GOT3 (cell line): ENCODE results near the gene ST8SIA2.
"Not testable (repeated sequence)": the region's sequence is repeated elsewhere in the genome, so short reads cannot be mapped to it uniquely, and the experiment has no call there.

ENCODE experiments used
- DNase-seq: peaks from one replicate; lab custom pipeline; 2025; ENCODE audit warnings: mixed read lengths; lab: John Stamatoyannopoulos, UW

ST8SIA2 gene

DNA sequence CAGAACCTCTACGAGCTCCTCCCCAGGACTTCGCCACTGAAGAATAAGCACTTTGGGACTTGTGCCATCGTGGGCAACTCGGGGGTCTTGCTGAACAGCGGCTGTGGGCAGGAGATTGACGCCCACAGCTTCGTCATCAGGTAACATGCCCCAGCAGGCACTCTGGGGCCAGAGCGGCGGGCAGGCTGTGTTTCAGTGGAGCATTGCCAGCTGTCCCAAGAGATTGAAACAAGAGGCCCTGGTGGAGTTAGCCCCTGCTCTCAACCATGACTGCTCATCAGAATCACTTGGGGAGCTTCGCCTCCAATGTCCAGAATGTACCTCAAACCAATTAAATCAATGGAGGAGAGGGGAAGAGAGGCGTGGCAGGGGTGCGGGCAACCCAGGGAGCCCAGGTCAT lies 44.8 kb downstream of the ST8SIA2 start:
- no peak for DNase-seq

DNA sequence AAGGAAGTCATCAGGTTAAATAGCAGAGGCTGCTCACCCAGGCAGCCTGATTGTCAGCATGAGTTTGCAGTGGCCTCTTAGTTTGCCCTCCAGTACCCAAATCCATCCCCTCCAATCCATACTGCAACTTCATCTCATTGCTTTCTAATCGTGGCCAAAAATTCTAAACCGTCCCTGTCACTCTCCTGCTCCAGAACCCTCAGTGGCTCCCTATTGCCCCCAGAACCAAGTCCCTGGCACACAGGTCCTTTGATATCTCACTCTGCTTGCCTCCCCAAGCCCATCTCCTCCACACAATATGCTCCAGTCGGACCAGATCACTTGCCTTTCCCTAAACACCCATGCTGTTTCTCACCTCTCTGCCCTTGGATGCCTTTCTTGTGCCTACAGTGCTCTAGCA lies 49.7 kb downstream of the ST8SIA2 start:
- DNase-seq: no peak

DNA sequence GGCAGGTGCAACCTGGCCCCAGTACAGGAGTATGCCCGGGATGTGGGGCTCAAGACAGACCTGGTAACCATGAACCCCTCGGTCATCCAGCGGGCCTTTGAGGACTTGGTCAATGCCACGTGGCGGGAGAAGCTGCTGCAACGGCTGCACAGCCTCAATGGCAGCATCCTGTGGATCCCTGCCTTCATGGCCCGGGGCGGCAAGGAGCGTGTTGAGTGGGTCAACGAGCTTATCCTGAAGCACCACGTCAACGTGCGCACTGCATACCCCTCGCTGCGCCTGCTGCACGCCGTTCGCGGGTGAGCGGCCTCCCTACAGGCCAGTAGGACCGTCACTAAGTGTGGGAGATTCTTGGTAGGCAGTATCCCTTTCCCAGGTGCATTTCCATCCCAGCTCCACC lies 51.0 kb downstream of the ST8SIA2 start:
- DNase-seq: no peak

DNA sequence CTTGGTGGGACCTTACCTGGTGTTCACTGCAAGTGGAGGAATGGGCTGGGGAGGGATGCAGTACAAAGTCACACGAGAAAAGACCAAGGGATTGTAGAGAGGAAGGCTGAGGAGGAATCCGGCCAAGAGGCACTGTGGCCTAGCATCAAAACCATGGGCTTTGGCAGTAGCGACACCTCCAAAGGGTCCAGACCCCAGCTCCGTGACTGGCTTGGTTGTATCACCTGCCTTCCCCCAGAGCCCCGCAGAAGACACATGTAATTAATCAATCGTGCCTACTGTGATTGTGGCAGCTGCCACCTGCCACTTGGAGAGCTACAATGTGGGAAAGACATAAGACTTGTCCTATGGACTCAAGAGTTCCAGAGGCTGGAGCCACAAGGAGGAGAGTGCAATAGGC lies 54.7 kb downstream of the ST8SIA2 start:
- no peak for DNase-seq

DNA sequence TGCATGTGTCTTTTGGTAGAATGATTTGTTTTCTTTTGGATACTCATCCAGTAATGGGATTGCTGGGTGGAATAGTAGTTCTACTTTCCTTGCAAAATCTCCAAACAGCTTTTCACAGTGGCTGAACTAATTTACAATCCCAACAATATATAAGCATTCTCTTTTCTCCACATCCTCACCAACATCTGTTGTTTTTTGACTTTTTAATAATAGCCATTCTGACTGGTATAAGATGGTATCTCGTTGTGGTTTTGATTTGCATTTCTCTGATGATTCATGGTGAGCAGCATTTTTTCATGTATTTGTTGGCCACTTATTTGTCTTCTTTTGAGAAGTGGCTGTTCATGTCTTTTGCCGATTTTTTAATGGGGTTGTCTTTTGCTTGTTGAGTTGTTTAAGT lies 55.8 kb downstream of the ST8SIA2 start:
- no peak for DNase-seq

DNA sequence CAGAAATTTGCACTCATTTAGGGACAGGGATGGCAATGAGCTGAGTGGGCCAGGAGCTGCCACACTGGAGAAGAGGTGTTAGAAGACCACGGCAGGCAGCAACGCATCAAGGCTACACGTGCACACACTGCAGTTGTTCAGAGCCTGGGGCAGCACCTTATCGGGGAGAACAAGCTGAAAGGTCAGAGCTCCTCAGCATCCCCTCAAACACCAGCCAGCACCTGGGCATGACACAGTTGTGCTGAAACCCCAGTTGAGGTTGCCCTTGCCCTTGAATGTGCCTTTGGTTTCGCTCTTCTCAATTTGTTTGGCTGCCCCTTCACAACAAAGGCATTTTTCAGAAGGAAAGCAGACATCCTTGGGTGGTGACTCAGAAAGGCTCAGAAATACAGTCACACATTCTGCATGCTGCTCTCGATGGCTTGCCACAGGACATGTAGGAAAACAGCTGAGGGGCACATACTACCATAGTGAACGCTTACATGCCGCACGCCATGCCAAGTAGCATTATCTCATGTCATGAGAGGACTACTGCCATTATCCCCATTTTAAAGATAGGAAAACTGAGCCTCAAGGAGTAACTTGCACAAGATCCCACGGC lies 57.6 kb downstream of the ST8SIA2 start:
- no peak for DNase-seq

DNA sequence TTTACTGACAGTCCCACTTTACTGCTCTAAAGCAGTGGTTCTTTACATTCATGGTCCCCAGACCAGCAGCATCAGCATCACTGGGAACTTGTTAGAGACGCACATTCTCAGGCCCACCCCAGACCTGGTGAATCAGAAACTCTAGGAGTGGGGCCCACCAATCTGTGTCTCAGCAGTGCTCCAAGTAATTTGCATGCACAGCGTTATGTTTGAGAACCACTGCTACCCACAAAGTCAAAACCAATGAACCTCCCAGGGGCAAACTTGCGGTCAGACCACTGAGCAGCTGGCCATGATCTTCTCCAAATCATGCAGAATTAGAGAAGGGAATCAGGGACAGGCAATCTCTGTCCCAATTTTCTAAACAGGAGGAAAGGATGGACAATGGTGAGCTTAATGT lies 58.5 kb downstream of the ST8SIA2 start:
- DNase-seq: no peak

DNA sequence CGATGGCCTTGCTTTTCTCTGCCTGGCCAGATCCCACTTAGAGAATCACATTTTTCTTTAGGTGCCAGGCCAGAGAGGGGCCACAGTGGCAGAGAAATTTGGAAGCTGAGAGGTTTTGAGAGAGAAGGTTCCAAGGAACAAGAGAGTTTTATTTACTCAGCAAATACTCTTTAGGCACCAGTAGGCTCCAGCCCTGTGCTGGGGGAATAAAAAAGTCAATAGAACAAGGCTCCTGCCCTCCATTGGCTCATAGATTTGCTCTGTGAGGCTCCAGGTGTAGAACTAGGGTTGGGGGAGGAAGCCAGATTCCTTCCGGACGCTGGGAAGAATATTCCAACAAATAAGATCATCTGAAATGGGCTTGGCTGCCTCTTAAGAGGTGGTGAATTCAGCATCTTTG lies 59.9 kb downstream of the ST8SIA2 start:
- no peak for DNase-seq

DNA sequence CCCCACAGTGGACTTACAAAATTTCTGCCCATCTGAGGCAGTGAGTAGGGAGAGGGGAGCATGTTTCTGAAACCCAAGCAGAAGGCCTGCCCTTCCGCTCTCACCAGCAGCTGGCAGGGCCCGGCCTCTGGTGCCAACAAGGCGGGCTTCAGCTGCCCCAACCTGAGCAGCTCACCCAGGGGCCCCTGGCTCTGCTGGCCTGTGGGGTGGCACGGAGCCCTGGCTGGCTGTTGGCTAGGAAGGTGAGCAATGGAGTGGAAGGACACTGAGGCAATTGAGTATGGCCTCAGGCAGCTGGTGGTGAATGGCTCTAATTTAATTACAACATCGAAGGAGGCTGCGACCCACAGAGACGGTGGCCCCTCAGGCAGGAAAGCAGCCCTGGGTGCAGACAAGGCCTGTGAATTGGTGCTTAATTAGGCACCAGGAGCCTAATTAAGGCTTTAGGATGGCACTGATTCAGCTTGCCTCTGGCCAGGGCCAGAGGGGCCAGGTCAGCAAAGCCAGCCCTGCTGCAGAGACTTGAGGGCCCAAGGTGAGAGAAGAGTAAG lies 60.9 kb downstream of the ST8SIA2 start:
- DNase-seq: no peak

DNA sequence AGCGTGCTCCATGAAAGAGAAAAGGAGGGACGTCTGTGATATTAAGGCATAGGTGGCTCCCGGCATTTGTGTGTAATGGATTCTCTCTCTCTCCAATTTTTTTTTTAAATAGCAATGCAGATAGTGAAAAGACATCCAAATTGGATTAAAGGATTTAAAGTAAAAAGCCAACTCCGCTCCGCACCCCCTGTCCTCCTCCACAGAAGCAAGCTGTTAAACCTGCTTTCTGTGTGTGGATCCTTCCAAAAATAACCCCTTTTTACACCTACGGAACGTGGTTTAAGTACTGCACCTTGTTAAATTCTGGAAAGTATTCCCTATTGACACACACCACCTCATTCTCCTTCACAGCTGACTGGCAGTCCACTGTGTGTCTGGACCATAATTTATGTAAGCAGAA lies 61.6 kb downstream of the ST8SIA2 start:
- DNase-seq: no peak

DNA sequence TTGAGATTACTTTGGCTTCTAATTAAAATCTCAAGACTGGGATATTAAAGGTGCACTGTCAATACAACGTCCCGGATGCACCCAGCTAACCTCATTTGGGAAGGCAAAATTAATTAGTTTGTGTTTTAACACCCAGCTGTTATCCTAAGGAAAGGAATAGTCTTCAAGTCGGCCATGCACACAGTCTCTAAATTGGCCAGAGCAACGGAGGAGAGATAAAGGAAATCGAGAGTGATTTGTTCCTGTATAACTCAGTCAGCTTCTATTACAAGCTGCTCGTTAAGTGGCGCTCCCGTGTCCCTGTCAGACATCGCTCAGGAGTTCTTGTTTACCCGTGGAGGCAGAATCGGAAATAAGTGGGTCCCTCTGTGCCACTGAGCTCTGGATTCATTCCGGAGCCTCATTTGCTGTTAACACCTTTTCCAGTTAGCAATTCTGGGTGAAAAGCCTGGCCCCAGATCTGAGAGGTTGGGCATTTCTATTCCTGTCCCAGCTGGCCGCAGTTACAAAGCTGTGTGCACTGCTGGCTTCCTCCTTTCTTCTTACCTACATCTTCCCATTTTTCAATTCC lies 63.9 kb downstream of the ST8SIA2 start:
- DNase-seq: no peak

DNA sequence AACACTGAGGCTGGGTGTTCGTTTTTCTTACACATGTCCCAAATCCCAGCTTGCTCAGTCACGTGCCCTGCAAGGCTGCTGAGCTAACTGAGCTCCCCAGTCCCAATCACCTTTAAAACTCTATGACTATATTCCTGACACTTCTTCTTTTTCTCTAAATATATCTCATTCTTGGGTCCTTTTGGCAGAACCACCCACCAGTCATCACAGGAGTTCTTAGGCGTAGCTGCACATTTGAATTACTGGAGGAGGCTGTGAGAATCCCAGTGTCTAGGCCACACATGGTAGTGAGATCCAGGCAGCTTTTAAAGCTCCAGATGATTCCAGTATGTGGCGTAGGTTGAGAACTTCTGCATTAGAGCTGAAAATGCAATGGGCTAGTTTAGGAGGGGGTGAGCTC lies 66.3 kb downstream of the ST8SIA2 start:
- DNase-seq: no peak

DNA sequence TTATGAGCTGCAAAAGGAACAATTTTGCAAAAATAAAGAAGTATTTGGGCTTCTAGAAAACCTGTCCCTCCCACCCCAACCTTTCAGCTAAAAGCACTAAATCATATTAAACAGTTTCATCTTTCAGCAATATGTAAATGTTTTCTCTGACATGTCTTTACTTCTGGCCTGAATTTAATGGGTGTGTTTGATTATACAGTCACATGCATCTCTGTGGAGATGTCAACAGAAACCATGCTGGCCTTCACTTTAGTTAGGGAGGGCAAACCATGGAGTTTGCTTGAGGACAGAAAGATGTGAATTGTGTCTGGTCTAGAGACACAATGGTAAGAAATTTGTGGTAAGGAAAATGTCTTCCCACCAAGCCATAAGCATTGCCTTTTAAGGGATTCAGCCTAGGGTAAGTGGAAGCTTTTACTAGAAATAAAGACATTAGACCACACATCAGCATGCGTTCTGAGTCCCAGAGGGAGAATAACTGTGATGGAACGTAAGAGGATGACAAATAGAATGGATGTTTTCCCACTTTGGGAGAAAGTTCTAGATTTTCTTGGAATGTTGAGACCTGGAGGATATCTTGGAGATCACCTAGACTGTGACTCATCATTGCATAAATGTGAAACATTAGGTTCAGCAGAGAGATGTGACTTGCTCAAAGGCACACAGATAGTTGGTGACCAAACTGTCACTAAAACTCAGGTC lies 68.9 kb downstream of the ST8SIA2 start:
- DNase-seq: no peak

DNA sequence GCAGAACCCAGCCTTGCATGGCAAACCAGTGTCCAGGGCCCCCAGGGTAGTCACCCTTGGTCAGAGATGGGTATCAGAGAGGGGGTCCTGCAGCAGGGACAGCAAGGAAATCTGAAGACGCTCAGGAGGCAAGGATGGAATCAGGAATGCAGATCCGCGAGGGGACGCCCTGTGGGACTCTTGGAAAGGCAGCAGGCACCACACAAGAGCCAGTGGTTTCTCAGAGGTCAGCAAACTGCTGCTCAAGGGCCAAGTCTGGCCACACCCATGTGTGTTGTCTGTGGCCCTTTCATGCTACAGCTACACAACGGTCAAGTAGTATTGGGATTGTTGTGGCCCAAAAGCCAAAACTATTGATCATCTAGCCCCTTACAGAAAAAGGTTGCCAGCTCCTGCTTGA lies 69.7 kb downstream of the ST8SIA2 start:
- no peak for DNase-seq

DNA sequence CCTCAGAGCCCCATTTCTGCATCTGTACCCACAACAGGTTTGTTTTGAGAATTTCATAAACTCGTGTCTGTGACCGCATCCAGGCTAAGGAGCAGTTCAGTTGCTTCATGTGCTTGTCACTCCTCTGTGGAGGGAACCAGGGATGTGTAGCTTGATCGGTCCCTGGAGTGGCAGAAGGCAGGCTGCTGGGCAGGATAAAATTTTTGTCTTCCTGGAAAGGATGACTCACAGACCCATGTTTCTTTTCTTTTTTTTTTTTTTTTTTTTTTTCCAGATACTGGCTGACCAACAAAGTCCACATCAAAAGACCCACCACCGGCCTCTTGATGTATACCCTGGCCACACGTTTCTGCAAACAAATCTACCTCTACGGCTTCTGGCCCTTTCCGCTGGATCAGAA lies 70.1 kb downstream of the ST8SIA2 start:
- DNase-seq: no peak

DNA sequence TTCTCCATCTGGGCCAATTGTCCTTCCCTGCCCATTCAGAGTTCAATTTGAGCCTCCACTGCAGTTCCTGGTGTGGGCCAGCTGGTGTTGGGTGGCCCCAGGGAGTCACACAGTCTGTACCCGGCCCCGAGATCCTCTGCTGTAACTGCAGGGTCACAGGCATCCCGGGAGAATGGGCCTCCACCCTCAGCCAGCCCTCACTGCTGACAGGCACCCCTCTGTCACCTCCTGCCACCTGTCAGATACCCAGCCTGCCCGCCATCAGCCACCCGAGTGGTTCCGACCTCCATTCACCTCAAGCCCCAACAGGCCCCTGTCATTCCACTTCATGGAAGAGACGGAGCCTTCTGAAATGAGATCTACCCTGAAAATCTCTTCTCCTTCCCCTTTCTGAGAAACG lies 73.2 kb downstream of the ST8SIA2 start:
- no peak for DNase-seq

DNA sequence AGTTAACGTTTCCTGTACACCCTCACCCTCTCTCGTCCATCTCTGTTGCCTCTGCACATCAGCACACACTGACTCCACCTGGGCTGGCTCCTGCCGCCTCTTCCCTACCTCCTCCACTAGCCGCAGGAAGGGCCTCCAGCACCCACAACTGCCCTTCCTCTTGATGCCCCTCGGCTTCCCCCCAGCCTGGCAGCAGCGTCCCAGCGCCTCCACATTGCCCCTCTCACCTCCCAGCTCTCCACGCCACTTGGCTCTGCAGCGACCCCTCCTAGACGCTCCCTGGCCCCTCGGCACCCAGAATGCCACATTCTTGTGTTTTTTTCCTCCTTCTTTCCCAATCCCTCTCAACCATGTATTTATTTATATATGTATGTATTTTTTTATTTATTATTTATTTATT lies 73.6 kb downstream of the ST8SIA2 start:
- DNase-seq: no peak

DNA sequence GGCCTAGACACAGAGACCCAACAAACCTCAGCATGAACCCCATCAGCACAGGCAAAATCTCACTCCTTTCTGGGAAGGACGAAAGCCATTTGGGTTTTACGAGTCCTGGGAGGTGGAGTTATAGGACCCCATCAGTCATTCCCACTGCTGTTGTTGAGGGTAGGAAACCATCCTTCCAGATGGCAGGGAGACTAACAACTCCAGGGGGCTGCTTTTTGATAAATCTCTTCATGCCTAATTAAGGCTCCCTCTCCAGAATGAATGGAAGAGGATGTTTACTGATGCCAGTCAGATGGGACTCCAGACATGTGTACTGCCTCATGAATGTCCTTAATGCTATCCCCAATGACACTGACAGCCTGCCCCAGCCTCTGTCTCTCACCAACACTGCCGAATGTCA lies 75.3 kb downstream of the ST8SIA2 start:
- DNase-seq: no peak

DNA sequence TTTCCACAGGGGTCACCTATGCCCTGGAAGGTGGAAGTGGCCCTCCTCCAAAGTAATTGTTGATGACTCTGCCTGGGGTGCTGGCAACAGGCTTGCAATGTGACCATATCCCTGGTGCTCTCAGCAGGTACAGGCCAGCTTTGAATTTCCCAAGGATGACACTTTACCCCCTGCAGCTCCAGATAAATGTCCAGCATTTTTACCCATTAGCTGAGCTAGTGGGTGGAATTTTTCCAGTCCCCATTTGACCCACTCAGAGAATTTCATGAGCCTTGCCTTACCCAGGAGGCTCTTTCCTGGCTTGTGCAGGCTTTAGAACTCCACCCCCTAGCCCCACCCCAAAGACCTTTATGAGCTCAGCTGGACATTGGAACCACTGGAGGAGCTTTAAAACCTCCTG lies 77.6 kb downstream of the ST8SIA2 start:
- DNase-seq: no peak

DNA sequence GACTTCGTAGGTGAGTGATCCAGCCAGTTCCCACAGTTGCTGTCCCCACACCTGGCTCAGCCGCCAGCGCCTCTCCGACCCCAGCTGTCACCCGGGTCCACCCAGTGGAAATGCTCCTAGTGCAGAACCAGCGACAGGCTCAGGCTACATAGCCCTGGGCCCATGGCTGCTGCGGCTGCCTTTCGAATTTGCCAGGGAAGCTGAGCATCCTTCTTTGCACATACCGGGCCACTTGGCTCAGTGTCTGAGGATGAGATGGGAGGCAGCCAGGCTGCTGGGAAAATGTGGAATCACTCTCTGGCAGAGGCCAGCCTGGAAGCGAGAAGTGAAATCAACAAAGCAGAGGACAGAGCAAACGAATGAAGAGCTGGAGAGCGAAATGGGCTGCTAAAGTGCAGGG lies 80.1 kb downstream of the ST8SIA2 start:
- DNase-seq: no peak

DNA sequence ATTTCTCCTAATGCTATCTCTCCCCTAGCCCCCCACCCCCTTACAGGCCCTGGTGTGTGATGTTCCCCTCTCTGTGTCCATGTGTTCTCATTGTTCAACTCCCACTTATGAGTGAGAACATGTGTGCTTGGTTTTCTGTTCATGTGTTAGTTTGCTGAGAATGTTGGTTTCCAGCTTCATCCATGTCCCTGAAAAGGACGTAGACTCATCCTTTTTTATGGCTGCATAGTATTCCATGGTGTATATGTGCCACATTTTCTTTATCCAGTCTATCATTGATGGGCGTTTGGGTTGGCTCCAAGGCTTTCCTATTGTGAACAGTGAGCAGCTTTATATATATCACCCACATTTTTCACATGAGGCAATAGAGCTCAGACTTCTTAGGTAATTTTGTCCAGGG lies 86.0 kb downstream of the ST8SIA2 start:
- DNase-seq: not testable (repeated sequence)

DNA sequence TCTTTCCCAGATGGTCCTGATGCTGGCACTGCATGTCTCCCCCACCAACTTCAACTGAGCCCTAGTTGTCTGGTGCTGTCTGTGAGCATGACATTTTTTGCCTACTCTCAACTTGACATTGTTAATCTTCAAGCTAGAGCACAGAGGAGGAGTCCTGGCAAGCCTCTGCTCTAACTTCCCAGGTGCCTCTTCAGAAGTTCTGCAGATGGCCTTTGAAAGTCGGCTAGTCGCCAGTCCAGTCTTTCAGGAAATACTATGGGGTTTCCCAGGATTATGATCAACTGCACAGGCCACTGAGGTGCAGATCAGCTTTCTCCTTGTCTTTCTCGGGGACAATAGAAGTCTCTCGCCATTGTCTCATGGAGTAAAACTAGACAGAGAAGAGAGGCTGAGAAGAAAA lies 86.7 kb downstream of the ST8SIA2 start:
- no peak for DNase-seq

DNA sequence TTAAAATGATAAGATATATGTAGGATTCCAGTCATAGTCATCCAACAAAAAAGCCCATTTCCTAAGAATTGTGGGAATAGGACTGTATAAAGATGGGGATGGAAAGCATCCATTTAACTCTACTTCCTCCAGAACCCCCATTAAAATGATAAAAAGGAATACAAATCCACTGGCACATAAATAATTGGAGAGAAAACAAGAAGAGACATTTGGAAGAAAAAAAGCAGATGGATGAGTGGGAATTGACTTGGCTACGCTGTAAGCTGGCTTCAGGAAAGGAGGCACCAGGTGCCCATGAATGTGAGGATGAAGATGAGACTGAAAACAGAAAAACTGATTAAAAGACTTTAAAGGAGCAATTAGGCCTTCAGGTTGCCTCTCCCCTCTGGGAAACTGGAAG lies 91.8 kb downstream of the ST8SIA2 start:
- no peak for DNase-seq
